Measurements from ENCODE around the gene WWOX. TPM values are rescaled to one million over a fixed set of nuclear protein-coding genes. Genes with fewer than 3 reads are reported as not detected.

The WWOX gene
- total and polyA plus RNA-seq, 2 of the 8 experiments (the other 6 are each of a cell fraction or from before 2014, with no cell fraction given) = 5.4 to 16.7 TPM

DNA sequence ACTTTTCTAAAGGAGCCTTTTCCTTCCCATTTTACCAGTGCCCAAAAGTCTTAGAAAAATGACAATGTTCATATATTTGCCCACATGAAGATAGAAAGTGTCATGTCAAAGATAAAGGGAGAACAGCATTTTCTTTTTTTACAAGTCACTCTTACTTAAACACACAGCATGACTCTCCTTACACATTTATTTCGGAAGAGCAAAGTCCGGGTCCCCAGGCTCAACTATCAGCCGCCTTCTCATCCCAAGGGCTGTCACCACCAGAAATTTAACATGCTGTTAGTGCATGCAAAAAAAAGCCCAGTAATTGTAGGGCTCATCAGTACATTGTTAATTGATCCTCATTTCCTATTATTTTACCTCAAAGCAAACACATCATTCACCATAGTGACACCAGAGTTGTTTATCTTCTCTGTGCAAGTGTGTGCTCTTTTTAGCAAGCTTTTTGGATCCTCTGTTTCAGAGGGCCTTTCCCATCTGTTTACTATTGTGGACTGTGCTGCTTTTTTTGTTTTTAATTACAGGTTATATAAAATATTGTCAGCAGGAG is 560.3 kb downstream of the WWOX start (continued):
- TF ChIP-seq SP1 (IDR thresholded peaks at IDR 0.05; ENCODE audit: low read depth, low read length) (no peak), SUZ12 (IDR thresholded peaks at IDR 0.05; ENCODE audit: low read length) (no peak), GTF2F1 (IDR thresholded peaks at IDR 0.05; ENCODE audit: borderline replicate concordance, low read depth, low read length) (no peak), RNF2 (IDR thresholded peaks at IDR 0.05; ENCODE audit: borderline replicate concordance, low read depth, low read length, missing control alignments, poor library complexity, severe bottlenecking) (no peak)

All from H1 (cell line).